Heart left ventricle (tissue), 16 donors: ENCODE results near the gene SH3BP2. TPM values are rescaled to one million over a fixed set of nuclear protein-coding genes. Genes with fewer than 3 reads are reported as not detected.

Experiments
- ATAC-seq, 4 donors: fragments of 200-7000 bp; cut with Tn5 transposase; one replicate each; pipeline ENCODE4 v1.9.1; 2020 to 2022; ENCODE audit warnings: moderate library complexity in 4 of 4, mild to moderate bottlenecking in 3 of 4, moderate number of reproducible peaks in 1 of 4
- DNase-seq, 5 donors: peaks; one replicate each; pipeline ENCODE4 v3.0.0-alpha.2; 2020
- H3K27ac ChIP-seq, 12 donors: fragments of 200-600 bp; sonication (generic) in 4 of 12; one replicate each; pipeline versions ENCODE4 v1.5.0 to v1.8.0; 2016 to 2022; ENCODE audit warnings: mild to moderate bottlenecking in 2 of 12
- H3K27me3 ChIP-seq, 9 donors: fragments of 200-600 bp; sonication (generic) in 2 of 9; one replicate each; pipeline versions ENCODE4 v1.5.1 to v1.8.0; 2016 to 2022; ENCODE audit warnings: mild to moderate bottlenecking in 3 of 9
- H3K36me3 ChIP-seq, 9 donors: fragments of 200-600 bp; sonication (generic) in 2 of 9; one replicate each; pipeline versions ENCODE4 v1.5.0 to v1.8.0; 2018 to 2022; ENCODE audit warnings: mild to moderate bottlenecking in 2 of 9
- H3K4me1 ChIP-seq, 12 donors: fragments of 200-600 bp; sonication (generic) in 4 of 12; one replicate each; pipeline versions ENCODE4 v1.5.0 to v1.8.0; 2016 to 2022; ENCODE audit warnings: mild to moderate bottlenecking in 3 of 12
- H3K4me3 ChIP-seq, 12 donors: fragments of 200-600 bp; sonication (generic) in 4 of 12; one replicate each; pipeline versions ENCODE4 v1.5.0 to v1.8.0; 2017 to 2022; ENCODE audit warnings: mild to moderate bottlenecking in 9 of 12, moderate library complexity in 4 of 12
- H3K9me3 ChIP-seq, 12 donors: fragments of 200-600 bp; sonication (generic) in 4 of 12; one replicate each; pipeline versions ENCODE4 v1.5.0 to v1.8.0; 2016 to 2022; ENCODE audit warnings: mild to moderate bottlenecking in 1 of 12
- CTCF ChIP-seq, 12 donors: fragments of 200-600 bp; sonication (generic) in 4 of 12; IDR thresholded peaks; one replicate each; pipeline versions ENCODE4 v1.5.0 to v1.8.0; 2018 to 2022; ENCODE audit warnings: antibody characterized with exemption in 12 of 12, mild to moderate bottlenecking in 5 of 12
- POLR2A ChIP-seq, 2 donors: fragments of 450-650 bp; IDR thresholded peaks; one replicate each; pipeline ENCODE4 v1.6.1; 2017; ENCODE audit warnings: antibody characterized with exemption in 2 of 2, mild to moderate bottlenecking in 2 of 2, moderate library complexity in 2 of 2
- WGBS, 4 donors: extraction: QIAGEN DNeasy Blood & Tissue Kit in 2 of 4; methylation state at CpG; one replicate each; pipeline versions ENCODE4 v1.1.5 to v1.1.7; 2013 to 2018; 5-methylcytosine and 5-hydroxymethylcytosine counted together
- intact Hi-C, 10 donors: fragments of 100-400 bp; cut with DNase I; formaldehyde crosslinking; loops; one replicate each; pipeline versions ENCODE4 v1.11.1 to v1.14.2; 2022
- polyA plus RNA-seq, 2 donors: library from polyadenylated mRNA; stranded (reverse); fragments of 200-250 nt; gene quantifications; one replicate each; pipeline ENCODE4 v1.2.3, GENCODE V29; 2013
- total RNA-seq, 9 donors: library from RNA; depleted of rRNA in 2 of 9; stranded (reverse); fragments of >200 nt in 2 of 9; fragmentation: NEBNext Ultra II Directional in 3 of 9; extraction: Animal tissue kit (Norgen Biotek cat#: 25700) in 3 of 9; gene quantifications; one replicate each; pipeline versions ENCODE4 v1.1.0 to v1.2.4, GENCODE V29; 2016 to 2023
- donor health status: ischemic (EF 13 %, LVEDD 7.1; RV severe dilation, severe dysfunction).
- donor health status: healthy with polysubstance abuse.
- donor health status: DM: no; HTN: yes; CAD: no.
- donor health status: DM: no; HTN: no; CAD: no.
- donor health status: ischemic (EF 25% LVEDD 6.9; RV normal size, moderate dysfunction).
- donor health status: ischemic (EF 25% LVEDD 5.7; RV mildly dilated, moderate dysfunction).
- donor health status: healthy.
- donor health status: DM: yes; HTN: yes; CAD: no.
- donor health status: ischemic (EF 35%, LVEDD 5.7; RV mildly dilated, moderate dysfunction).
- donor health status: nonischemic (EF 11% LVEDD 7.7; RV severe dilation, severe dysfunction).
- donor health status: DM: yes; HTN: yes; CAD: no.
- donor health status: PGD.
- donor health status: ischemic (EF 29% LVEDD 5.4; RV normal size, mild dysfunction).
- donor health status: nonischemic (EF 23%, LVEDD 6.1; RV moderate dilation, normal function).

The SH3BP2 gene
- total and polyA plus RNA-seq, 11 donors: 10.4 to 70.2 (median 23.5) TPM

GRCh38 chr4:2860391-2861348, 67.8 kb downstream of the SH3BP2 start:
- WGBS, 4 donors: 52 to 63% (median 58%) methylated on average over 6 of the region's 6 CpGs
- peak overlapping the region; percentile 60 to 84 (median 74) for H3K27ac ChIP-seq
- intact Hi-C loops: loop anchor here in 1 of 10 donors (10.0 kb wide), 1 partner anchor 96 kb away; no protein-coding TSS in a partner anchor
- peak; percentile 75 to 87 (median 85) for ATAC-seq
- peak overlapping the region in 1 of 12 donors; percentile 29 for H3K4me3 ChIP-seq
- TF ChIP-seq POLR2A (IDR thresholded peaks at IDR 0.05) (peak in 1 of 2 donors; percentile 33), CTCF (IDR thresholded peaks at IDR 0.05) (no peak)
- H3K36me3 ChIP-seq: no peaks in the 10 kb centered on the region
- no peaks in the 10 kb centered on the region for H3K9me3 ChIP-seq
- DNase-seq: peak; percentile 57 to 80 (median 72)
- no peaks in the 10 kb centered on the region for H3K27me3 ChIP-seq
- H3K4me1 ChIP-seq: peaks cover 26 to 98% (median 89%) of the 10 kb centered on the region in 12 donors

- 63 to 73% (median 66%) methylated on average over 4 of the region's 4 CpGs for WGBS, 4 donors
- peaks cover 35 to 100% (median 97%) of the 10 kb centered on the region in 12 donors for H3K4me1 ChIP-seq
- no peak for TF ChIP-seq POLR2A (IDR thresholded peaks at IDR 0.05)
- no peaks in the 10 kb centered on the region for H3K27me3 ChIP-seq
- peak overlapping the region; percentile 60 to 84 (median 74) for H3K27ac ChIP-seq
- no peaks in the 10 kb centered on the region for H3K9me3 ChIP-seq
- H3K4me3 ChIP-seq: peak overlapping the region in 2 of 12 donors; percentile 23 to 29
- ATAC-seq (peak in 2 of 4 donors; percentile 23 to 28), DNase-seq (no peak)
- H3K36me3 ChIP-seq: no peaks in the 10 kb centered on the region
- intact Hi-C loops: loop anchor here in 1 of 10 donors (10.0 kb wide), 1 partner anchor 97 kb away; no protein-coding TSS in a partner anchor
Observed at GRCh38 chr4:2861631-2862436, 68.9 kb downstream of the SH3BP2 start.

GRCh38 chr4:2862528-2862927, 69.6 kb downstream of the SH3BP2 start:
- Histone ChIP-seq H3K4me1 (peaks cover 40 to 100% (median 100%) of the 10 kb centered on the region in 12 donors), H3K27me3 (no peaks in the 10 kb centered on the region), H3K9me3 (no peaks in the 10 kb centered on the region), H3K36me3 (no peaks in the 10 kb centered on the region), H3K27ac (peak overlapping the region in 11 of 12 donors; percentile 60 to 84 (median 72)), H3K4me3 (peak overlapping the region in 2 of 12 donors; percentile 23 to 29)
- intact Hi-C loops: loop anchor here in 1 of 10 donors (10.0 kb wide), 1 partner anchor 98 kb away; no protein-coding TSS in a partner anchor
- ATAC-seq (peak in 2 of 4 donors; percentile 24 to 25), DNase-seq (no peak)
- no peak for TF ChIP-seq CTCF (IDR thresholded peaks at IDR 0.05)
- TF ChIP-seq POLR2A (IDR thresholded peaks at IDR 0.05): no peak
- WGBS, 4 donors: 27 to 40% (median 35%) methylated on average over 1 of the region's 1 CpG

- Histone ChIP-seq H3K27ac (peak overlapping the region in 3 of 12 donors; percentile 20 to 84 (median 79)), H3K27me3 (no peaks in the 10 kb centered on the region), H3K36me3 (no peaks in the 10 kb centered on the region), H3K4me3 (no peak overlapping the region), H3K4me1 (peaks cover 39 to 100% (median 100%) of the 10 kb centered on the region in 12 donors), H3K9me3 (no peaks in the 10 kb centered on the region)
- ATAC-seq (no peak), DNase-seq (no peak)
- TF ChIP-seq POLR2A (IDR thresholded peaks at IDR 0.05) (no peak), CTCF (IDR thresholded peaks at IDR 0.05) (no peak)
- intact Hi-C loops: loop anchor here in 1 of 10 donors (10.0 kb wide), 1 partner anchor 99 kb away; no protein-coding TSS in a partner anchor
Observed at GRCh38 chr4:2863649-2864048, 70.8 kb downstream of the SH3BP2 start.
